Measurements from ENCODE around the gene REPIN1. TPM values are rescaled to one million over a fixed set of nuclear protein-coding genes. Genes with fewer than 3 reads are reported as not detected.

Gene REPIN1
- total RNA-seq, 1 experiment from 2014 or later = 106 TPM

GRCh38 chr7:150337659-150338081, 31.0 kb upstream of the REPIN1 start:
- Mint-ChIP-seq H3K27ac (peak overlapping the region in 2 of 3 experiments; percentile 83 to 89; a peak in 5 of 7 replicates), H3K9me3 (no peaks in the 10 kb centered on the region)
- no peaks in the 10 kb centered on the region for H3K9me3 ChIP-seq (ENCODE audit: control insufficient read depth, low read depth, low read length)

More at GRCh38 chr7:150337659-150338081, 31.0 kb upstream of the REPIN1 start:
- peaks cover 25 to 36% (median 30%) of the 10 kb centered on the region in 3 experiments for H3K36me3 Mint-ChIP-seq (ENCODE audit: insufficient read depth in 1 of 3, low read depth in 3 of 3)
- no peaks in the 10 kb centered on the region; the same call in 1 of the 2 replicates for H3K4me1 ChIP-seq (ENCODE audit: insufficient read depth, low read length)
- no peak overlapping the region for H2BK120ac ChIP-seq (ENCODE audit: low read depth, low read length, poor library complexity, severe bottlenecking)
- WGBS (ENCODE audit: extremely low coverage, insufficient read length, low lambda C conversion rate) = no CpG with 5 or more reads among the region's 6 CpGs
- peaks cover 63 to 71% of the 10 kb centered on the region in 2 experiments for H3K4me1 Mint-ChIP-seq
- no peak overlapping the region for H3K9ac ChIP-seq (ENCODE audit: extremely low read depth, insufficient read length, low read length)
- no peaks in the 10 kb centered on the region for H3K79me1 ChIP-seq (ENCODE audit: insufficient read depth, low read depth, low read length, poor library complexity, severe bottlenecking)
- no peak overlapping the region for H2AK5ac ChIP-seq (ENCODE audit: insufficient read length, low read length)
- H3K4me3 Mint-ChIP-seq = peak overlapping the region in 1 of 2 experiments; percentile 46; a peak in 1 of 5 replicates
- TF ChIP-seq CTCF (conservative IDR thresholded peaks at IDR 0.05) = no peak
- no peak overlapping the region for H3K18ac ChIP-seq (ENCODE audit: insufficient read length, low read depth, low read length)
- no peaks in the 10 kb centered on the region for H3K79me2 ChIP-seq (ENCODE audit: insufficient read depth, low read length)
- no peaks in the 10 kb centered on the region for H4K20me1 ChIP-seq (ENCODE audit: control insufficient read depth, insufficient read depth, insufficient read length)
- H4K91ac ChIP-seq (ENCODE audit: insufficient read length, low read depth, low read length) = no peak overlapping the region
- H3K27ac ChIP-seq (ENCODE audit: insufficient read length, low read depth, low read length) = no peak overlapping the region
- no peak overlapping the region for H2BK20ac ChIP-seq (ENCODE audit: low read depth, low read length, poor library complexity, severe bottlenecking)
- no peak overlapping the region for H3K4ac ChIP-seq (ENCODE audit: low read depth, low read length)
- no peak overlapping the region for H3K14ac ChIP-seq (ENCODE audit: insufficient read depth, low read length)
- no peak for DNase-seq
- H2BK12ac ChIP-seq (ENCODE audit: insufficient read length, low read depth, low read length) = no peak overlapping the region
- no peak overlapping the region for H3K4me2 ChIP-seq (ENCODE audit: insufficient read depth, insufficient read length, low read length)
- H4K8ac ChIP-seq (replicated peaks; ENCODE audit: insufficient read length, low read depth, low read length) = no peak overlapping the region
- no peak overlapping the region for H2BK5ac ChIP-seq (ENCODE audit: insufficient read length, low read length)
- peaks cover 8% of the 10 kb centered on the region for H3K27me3 ChIP-seq (ENCODE audit: insufficient read depth, low read length)
- peaks cover 56% of the 10 kb centered on the region for H3K27me3 Mint-ChIP-seq (ENCODE audit: low read depth)
- no peak overlapping the region for H2AFZ ChIP-seq (ENCODE audit: low read length)
- no peak overlapping the region for H3K23ac ChIP-seq (ENCODE audit: insufficient read length, low read depth, low read length)
- H4K5ac ChIP-seq (ENCODE audit: insufficient read length, low read depth, low read length) = no peak overlapping the region
- no peak overlapping the region for H2BK15ac ChIP-seq (ENCODE audit: low read depth, low read length)
- H3K56ac ChIP-seq (ENCODE audit: insufficient read length, low read depth, low read length) = no peak overlapping the region
- no peak overlapping the region for H3T11ph ChIP-seq (ENCODE audit: low read length)
- H3K23me2 ChIP-seq (ENCODE audit: insufficient read length, low read depth, low read length, poor library complexity, severe bottlenecking) = peaks cover 16% of the 10 kb centered on the region

Measured in H9 (cell line).